Right ventricle myocardium superior (tissue), 1 donor: ENCODE results near the gene PPP2R1A. TPM values are rescaled to one million over a fixed set of nuclear protein-coding genes. Genes with fewer than 3 reads are reported as not detected.

ENCODE experiments used
- ATAC-seq: fragments of 200-7000 bp; cut with Tn5 transposase; one replicate; pipeline ENCODE4 v1.9.1; 2020; ENCODE audit warnings: mild to moderate bottlenecking; ENCODE audit not compliant: poor library complexity
- DNase-seq: peaks from one replicate; pipeline ENCODE4 v3.0.0-alpha.2; 2020
- intact Hi-C: fragments of 100-400 bp; cut with DNase I; formaldehyde crosslinking; loops from one replicate; pipeline ENCODE4 v1.11.2; 2022
- long read RNA-seq: library from polyadenylated mRNA; unstranded; transcript quantifications from one replicate; pipeline ENCODE4 v2.0.0, GENCODE V29; 2021
- total RNA-seq: library from RNA; stranded (reverse); fragmentation: NEBNext Ultra II Directional; extraction: Animal tissue kit (Norgen Biotek cat#: 25700); gene quantifications from one replicate; pipeline ENCODE4 v1.2.1, GENCODE V29; 2021
- donor health status: DM: no; HTN: yes; CAD: no; lungs with severe emphysema.

Gene PPP2R1A
- 339 TPM for total RNA-seq
- long read RNA-seq, full-length matches to known transcripts = 1,473 of 1,706 reads
- long read RNA-seq, partial matches to known transcripts = 215 of 1,706 reads
- long read RNA-seq, other reads (novel, unspliced or antisense) = 18 of 1,706 reads

DNA sequence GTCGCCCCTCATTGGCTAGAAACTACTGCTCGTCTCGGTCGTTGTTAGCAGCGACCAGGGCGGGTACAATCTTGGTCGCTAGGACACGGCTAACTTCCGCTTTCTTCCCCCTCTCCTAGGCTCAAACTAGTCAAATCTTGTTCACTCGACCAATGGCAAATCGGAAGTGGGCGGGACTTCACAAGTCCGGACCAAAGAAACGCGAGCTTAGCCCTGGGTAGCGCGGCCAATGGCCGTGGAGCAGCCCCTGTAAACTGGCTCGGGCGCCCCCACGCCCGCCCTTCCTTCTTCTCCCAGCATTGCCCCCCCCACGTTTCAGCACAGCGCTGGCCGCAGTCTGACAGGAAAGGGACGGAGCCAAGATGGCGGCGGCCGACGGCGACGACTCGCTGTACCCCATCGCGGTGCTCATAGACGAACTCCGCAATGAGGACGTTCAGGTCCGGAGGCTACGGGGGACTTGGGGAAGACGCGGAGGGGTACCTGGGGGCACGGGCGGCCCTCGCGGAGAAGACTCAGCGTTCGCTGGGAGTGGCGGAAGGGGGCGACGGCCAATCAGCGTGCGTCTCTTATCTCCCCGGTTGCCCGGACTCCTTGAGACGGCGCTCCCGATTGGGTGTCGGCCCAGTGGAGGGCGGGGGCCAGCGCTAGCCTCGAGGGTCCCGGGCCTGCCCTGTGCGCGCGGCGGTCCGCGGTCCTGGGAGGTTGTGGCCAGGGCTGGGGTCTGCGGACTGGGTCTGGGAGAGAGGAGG lies at the start of gene PPP2R1A:
Gene PPP2R1A, plus strand, starts transcription at position 318 of the 752 bp plus-strand sequence. Its CDS starts 45 bp downstream, at position 363.
- peak; percentile 99 for DNase-seq
- intact Hi-C loops = no loop called here
- ATAC-seq = peak; percentile 91

DNA sequence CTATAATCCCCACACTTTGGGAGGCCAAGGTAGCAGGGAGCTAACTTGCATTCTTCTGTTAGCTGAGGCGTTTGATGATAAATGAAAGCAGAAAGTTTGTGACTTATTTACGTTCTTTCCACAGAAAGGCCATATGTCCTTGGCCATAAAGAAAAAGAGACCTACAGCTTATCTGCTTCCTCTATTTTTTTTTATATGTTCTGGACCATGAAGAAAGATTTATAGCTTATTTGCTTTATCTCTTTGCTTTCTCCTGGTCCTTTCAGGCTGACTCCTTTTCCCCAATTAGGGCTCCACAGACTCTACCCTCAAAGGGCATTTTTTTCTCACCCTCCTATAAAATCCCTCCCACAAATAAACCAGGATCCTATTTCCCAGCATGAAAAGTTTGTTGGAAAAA lies 48.6 kb upstream of the PPP2R1A start:
- ATAC-seq = no peak
- intact Hi-C loops = no loop called here
- DNase-seq = no peak

DNA sequence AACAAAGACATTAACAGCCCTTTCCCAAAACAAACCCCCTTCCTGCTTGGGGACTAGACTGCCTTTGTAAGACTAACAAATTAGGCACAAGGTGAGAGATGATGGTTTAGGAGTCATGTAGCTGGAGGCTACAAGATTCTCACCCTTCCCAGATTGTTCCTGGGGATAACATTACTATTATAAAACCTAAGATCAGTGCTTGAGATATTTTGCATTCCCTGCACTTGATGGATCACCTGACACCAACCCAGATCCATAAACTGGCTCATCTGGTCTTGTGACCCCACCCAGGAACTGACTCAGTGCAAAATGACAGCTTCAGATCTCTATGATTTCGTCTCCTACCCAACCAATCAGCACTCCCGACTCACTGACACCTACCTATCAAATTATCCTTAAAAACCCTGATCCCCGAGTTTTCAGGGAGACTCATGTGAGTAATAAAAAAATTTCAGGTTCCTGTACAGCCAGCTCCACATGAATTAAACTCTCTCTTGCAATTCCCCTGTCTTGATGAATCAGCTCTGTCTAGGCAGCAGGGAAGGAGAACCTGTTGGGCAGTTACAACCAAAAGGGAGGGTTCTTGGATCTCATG lies 47.8 kb upstream of the PPP2R1A start:
- intact Hi-C loops = no loop called here
- no peak for ATAC-seq
- no peak for DNase-seq

DNA sequence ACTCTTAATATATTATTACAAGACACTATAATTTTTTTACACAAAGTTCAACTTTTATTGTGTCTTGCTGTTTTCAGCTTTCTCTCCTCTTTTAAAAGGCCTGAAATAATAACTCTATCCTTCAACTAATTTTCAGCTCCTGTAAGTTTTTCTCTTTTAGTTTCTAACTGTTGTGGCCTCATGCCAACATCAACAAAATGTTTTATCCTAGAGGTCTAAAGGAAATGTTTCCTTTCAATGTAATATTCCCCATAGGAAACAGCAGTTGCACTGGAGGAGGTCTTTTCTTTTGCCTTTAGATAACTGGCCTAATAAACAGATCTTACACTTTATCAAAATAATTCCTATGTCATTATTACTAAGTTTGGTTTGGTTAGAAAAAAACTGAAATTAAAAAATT lies 41.6 kb upstream of the PPP2R1A start:
- DNase-seq (no peak), ATAC-seq (no peak)
- intact Hi-C loops = no loop called here

DNA sequence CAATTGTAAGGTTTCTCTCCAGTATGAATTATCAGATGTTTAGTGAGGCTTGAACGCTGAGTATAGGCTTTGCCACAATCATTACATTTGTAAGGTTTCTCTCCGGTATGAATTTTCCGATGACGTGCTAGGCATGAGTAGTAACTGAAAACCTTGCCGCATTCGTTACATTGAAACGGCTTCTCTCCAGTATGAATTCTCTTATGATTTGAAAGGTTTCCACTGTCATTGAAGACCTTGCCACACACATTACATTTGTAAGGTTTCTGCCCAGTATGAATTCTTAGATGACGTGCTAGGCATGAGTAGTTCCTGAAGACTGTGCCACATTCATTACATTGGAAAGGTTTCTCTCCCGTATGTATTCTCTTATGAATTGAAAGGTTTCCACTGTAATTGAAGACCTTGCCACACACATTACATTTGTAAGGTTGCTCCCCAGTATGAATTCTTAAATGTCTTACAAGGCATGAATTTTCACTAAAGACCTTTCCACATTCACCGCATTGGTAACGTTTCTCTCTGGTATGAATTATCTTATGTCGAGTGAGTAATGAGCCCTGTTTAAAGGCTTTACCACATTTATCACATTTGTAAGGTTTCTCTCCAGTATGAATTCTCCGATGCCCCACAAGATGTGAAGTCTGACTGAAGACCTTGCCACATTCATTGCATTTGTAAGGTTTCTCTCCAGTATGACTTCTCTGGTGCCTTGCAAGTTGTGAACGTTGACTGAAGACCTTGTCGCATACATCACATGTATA lies 34.1 kb upstream of the PPP2R1A start:
- no peak for DNase-seq
- ATAC-seq = no peak
- intact Hi-C loops = no loop called here

DNA sequence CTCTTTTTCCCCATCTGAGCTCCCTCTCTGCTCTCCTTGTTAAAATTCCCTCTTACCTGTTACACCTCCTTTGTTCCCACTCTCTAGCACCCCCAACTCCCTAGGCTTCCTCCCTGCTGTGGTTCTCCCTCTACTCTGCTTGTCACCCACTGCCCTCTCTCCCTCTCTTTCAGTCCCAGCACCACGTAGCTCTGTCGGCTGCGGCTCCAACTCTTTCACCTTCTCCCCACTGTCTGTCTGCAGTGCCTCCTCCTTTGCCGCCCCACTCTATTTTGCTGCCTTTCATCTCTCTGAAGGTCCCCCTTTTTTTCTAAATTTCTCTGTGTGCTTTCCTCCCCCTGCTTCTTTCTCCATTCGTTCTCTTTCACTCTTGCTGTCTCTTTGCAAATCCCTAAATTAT lies 19.5 kb upstream of the PPP2R1A start:
- ATAC-seq (no peak), DNase-seq (no peak)
- intact Hi-C loops = no loop called here

DNA sequence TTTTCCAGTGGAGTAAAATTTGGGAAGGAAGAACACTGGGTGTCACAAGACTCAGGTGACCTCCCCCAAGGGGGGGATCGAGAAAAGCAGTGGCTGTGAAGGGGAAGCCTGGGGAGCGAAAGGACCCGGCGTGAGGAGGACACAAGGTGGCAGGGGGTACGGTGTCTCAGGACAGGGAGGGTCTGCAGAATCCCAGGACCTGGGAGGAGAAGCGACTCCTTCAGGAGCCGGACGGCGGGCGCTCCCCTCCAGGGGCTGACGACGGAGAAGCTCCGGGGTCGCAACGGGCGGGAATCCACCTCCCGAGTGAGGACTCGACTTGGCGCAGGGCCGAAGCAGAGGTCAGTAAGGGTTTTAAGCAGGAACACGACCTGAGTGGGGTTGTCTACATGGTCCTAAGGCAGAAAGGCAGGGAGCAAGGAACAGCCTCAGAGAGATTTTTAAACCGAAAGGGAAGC lies 19.0 kb upstream of the PPP2R1A start:
- intact Hi-C loops = no loop called here
- ATAC-seq (peak; percentile 39), DNase-seq (peak; percentile 56)

DNA sequence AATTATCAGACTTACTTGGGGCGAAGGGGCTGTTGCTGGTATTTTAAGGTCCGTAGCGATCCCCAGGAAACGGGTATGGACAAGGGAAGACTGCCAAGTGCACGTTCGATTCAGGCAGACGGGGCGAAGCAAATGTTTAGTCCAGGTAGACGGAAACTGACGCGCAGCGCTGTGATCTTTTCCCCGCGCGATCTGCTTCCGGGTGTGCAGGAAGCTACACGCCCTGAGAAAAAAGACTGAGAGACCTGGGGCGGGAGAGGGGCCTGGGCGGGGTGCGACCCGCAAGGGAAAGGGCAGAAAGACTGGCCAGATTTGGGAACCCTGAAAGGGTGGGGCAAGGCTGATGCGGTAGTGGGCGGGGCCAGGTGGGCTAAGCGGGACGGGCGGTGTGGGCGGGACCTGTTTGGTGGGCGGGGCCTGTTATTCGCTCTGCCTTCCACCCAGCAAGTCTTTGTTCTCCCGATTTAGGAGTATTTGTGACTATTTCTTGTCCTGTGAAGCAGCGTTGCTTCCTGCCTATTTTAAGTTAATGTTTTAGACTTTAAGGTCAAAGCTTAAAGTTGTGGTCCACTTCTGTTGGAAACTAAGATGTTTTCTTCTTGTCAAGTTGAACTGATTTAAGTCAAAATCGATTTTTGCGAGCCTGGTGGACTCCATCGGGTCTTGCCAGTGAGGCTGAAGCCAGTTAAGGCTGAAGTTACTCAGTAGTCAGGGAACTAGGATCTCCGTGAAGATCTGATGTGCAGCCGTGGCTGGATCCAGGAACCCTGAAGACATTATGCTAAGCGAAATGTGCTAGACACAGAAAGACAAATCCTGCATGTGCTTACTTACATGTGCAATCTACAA lies 18.3 kb upstream of the PPP2R1A start, which contains the start of gene ZNF836:
Gene ZNF836, minus strand, starts transcription at position 301 of the 849 bp plus-strand sequence. CDS start 3,549 bp downstream, outside the sequence.
- intact Hi-C loops = no loop called here
- DNase-seq = peak; percentile 94
- peak; percentile 99 for ATAC-seq

DNA sequence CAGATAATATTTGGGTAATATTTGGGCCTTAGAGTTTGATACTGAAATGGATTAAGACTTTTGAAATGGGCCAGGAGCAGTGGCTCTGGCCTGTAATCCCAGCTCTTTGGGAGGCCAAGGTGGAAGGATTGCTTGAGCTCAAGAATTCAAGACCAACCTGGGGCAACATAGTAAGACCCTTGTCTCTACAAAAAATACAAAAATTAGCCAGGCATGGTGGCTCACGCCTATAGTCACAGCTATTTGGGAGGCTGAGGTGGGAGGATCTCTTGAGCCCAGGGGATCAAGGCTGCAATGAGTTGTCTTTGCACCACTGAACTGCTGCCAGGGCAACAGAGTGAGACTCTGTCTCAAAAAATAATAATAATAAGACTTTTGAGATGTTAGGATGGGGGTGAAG lies 17.5 kb upstream of the PPP2R1A start:
- intact Hi-C loops = no loop called here
- DNase-seq (no peak), ATAC-seq (no peak)

DNA sequence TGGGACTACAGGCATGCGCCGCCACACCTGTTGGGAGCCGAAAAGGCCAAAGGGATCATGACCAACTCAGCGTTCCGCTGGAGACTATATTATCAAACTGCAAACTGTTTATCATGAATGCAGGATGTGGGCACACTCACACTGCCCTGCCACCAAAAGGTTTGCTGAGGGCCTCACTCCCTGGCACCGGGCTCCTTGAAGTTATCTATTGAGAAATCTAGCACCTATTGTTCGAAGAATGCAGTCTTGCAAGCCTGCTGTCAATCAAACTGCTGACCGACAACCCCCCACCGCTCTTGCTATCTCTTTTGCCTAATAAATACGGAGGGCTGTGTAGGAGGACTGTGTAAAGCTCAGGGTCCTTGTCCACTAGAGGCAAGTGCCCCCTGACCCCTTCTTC lies 13.3 kb upstream of the PPP2R1A start:
- intact Hi-C loops = no loop called here
- DNase-seq (no peak), ATAC-seq (no peak)

DNA sequence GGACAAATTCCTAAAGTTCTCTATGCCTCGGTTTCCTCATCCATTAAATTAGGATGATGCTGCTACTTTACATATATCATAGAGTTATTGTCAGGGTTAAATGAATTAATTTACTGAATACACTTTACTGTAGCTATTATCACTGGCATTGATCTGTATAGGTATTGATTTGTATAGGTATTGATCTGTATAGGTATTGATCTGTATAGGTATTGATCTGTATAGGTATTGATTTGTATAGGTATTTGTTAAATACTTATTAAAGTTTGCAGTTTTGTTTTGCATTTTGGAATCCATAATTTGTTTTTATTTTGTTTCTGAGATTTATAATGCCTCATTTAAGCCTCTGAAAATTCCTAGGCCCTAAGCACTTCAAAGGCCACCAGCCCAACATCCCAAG lies 2.4 kb upstream of the PPP2R1A start:
- intact Hi-C loops = no loop called here
- ATAC-seq (no peak), DNase-seq (no peak)

DNA sequence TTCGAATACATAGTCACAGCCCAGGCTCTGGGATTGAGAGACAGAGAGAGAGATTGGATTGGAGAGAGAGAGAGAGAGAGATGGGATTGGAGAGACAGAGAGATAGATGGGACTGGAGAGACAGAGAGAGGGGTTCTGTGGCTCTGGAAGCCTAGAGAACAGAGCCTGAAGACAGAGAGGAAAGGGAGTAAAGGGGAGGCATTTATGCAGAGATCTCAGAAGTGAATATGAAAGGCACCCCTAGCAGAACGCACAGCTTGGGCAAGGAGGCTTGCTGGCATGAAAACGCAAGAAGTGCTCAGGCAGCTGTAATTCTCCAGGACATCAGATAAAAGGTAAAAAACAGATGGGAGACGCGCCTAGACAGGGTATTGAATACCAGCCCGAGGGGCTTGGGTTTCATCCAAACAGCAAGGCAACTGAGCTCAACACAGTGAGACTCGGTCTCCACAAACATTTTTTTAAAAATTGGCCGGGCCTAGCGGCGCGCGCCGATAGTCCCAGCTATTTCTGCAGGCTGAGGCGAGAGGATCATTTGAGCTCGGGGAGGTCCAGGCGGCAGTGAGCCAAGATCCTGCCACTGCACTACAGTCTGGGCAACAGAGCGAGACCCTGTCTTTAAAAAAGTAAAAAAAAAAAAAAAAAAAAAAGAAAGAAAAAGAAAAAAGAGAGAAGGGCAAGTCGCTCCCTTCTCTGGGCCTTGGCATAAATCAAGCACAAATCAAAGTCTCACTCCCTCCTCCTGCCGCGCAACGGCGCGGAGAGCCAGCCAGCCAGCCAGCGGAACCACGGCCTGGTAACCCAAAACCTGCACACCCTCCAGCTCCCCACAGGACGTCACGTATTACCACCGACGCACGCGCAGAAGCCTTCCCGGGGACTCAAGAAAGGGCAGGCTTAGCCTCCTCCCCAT lies 774 bp upstream of the PPP2R1A start:
- peak; percentile 88 for ATAC-seq
- DNase-seq = peak; percentile 88
- intact Hi-C loops = no loop called here

DNA sequence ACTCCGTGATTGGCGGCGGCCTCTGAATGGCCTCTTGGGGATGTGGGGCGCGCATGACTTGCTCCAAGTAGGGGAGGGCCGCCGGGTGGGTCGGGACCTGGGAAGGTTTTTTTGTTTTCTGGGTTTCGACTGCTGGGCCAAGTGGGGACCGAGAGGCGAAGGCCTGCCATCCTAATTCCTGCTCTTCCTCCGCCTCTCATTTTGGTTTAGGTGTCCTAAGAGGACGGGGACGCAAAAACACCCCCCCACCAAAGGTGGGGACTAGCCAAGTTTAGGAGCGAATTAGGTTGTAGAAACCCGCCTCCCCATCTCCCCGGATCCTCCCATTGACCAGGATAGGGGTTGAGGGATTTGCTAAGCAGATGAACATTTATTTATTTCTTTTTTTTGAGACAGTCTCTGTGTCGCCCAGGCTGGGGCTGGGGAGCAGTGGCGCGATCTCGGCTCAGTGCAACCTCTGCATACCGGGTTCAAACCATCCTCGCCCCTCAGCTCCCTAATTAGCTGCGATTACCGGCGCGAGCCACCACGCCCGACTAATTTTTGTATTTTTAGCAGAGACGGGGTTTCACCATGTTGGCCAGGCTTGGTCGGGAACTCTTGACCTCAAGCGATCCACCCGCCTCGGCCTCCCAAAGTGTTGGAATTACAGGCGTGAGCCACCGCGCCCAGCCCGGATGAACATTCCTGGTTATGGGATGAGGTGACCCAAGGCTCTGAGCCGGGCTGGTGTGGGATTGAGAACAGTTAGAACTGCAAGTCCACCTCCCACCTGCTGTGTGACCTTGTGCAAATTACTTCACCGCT lies 838 bp downstream of the PPP2R1A start:
- peak; percentile 55 for DNase-seq
- intact Hi-C loops = no loop called here
- peak; percentile 0 for ATAC-seq

DNA sequence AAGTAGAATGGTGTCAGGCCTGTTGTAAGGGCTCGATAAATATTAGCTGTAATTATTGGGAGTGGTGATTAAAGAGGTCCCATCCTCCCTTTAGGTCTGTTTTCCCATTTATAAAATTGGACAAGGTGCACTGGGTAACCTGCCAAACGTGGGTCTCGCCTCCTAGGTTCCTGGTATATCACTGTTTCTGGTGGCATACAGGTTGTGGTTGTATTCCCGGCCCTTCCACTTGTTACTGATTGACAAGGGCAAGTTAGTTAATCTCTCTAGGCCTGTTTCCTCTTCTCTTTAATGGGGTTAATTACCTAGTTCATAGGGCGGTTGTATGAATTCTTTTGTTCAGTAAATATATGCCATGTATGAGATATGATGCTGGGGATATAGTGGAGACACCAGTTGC lies 1.5 kb downstream of the PPP2R1A start:
- ATAC-seq (no peak), DNase-seq (no peak)
- intact Hi-C loops = no loop called here

DNA sequence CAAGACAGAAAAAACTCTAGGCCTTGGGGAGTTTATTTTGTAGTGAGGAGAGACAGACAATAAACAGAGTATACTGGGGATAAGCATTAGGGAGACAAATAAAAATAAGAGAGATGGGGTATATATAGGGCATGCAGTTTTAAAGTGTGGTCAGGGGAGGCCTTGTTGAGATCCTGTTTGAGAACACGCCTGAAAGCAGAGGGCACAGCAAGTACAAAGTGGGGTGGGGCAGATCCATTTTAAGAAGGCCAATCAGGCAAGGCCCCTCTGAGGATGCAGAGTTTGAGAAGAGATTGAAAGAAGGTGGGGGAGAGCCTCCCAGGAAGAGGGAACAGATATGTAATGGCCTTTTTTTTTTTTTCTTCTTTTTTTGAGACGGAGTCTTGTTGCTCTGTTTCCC lies 2.1 kb downstream of the PPP2R1A start:
- no peak for DNase-seq
- peak; percentile 7 for ATAC-seq
- intact Hi-C loops = no loop called here

DNA sequence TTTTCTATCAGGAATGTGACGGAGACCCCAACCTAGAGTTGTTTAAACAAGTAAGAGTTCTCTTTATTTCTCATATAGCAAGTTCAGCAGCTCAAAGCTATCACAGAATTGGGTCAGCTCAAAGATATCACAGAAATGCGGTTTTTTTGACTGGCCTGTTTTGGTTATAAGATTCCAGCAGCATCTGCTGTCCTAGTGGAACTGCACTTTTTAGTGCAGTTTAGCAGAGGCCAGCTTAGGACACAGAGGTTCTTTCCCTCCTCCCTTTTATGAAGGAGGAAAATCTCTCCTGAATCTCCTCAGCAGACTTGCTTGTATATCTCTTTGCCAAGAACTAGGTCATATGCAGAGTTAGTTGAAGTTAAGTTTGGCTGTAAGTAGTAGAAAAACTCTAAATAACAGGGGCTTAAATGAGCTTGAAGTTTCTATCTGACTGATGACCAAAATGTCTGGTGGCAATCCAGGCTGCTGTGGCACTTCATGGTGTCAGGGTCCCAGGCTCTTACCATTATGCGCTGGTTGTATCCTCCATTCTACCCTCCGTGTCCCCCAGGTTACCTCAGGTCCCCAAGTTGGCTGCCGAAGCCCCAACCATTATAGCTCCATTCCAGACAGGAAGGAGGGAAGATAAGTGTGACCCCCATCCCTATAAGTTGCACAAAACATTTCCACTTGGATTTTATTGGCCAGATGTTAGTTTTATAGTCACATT lies 6.6 kb downstream of the PPP2R1A start:
- no peak for ATAC-seq
- intact Hi-C loops = no loop called here

More for the DNA sequence above, 6.6 kb downstream of the PPP2R1A start:
- no peak for DNase-seq
